Spleen (tissue), 7 donors: ENCODE measurements around the gene NUP98.

ENCODE experiments used
- CTCF ChIP-seq, 11 experiments: fragments of 200-600 bp in 7 of 11; fragments of 450-650 bp in 4 of 11; sonication (generic) in 4 of 11; IDR thresholded peaks in 8 of 11; conservative IDR thresholded peaks in 3 of 11; 1 replicate in 7 of 11; 2 replicates in 4 of 11; pipeline versions ENCODE4 v1.4.0 to v1.8.0; 2016 to 2021; ENCODE audit warnings: antibody characterized with exemption in 11 of 11, inconsistent platforms in 4 of 11, mild to moderate bottlenecking in 1 of 11
- POLR2A ChIP-seq, 3 donors: fragments of 450-650 bp; IDR thresholded peaks; one replicate each; pipeline ENCODE4 v1.5.1; 2017; ENCODE audit warnings: antibody characterized with exemption in 3 of 3, mild to moderate bottlenecking in 1 of 3
- POLR2AphosphoS5 ChIP-seq, 3 donors: sonication (generic); formaldehyde crosslinking; IDR thresholded peaks; one replicate each; pipeline ENCODE4 v1.5.1; 2017; ENCODE audit warnings: antibody characterized with exemption in 3 of 3
- donor health status: DM: no; HTN: no; CAD: no; lungs with moderate emphysema.
- donor health status: DM: no; HTN: no; CAD: no.
- donor health status: DM: no; HTN: no; CAD: no.

DNA sequence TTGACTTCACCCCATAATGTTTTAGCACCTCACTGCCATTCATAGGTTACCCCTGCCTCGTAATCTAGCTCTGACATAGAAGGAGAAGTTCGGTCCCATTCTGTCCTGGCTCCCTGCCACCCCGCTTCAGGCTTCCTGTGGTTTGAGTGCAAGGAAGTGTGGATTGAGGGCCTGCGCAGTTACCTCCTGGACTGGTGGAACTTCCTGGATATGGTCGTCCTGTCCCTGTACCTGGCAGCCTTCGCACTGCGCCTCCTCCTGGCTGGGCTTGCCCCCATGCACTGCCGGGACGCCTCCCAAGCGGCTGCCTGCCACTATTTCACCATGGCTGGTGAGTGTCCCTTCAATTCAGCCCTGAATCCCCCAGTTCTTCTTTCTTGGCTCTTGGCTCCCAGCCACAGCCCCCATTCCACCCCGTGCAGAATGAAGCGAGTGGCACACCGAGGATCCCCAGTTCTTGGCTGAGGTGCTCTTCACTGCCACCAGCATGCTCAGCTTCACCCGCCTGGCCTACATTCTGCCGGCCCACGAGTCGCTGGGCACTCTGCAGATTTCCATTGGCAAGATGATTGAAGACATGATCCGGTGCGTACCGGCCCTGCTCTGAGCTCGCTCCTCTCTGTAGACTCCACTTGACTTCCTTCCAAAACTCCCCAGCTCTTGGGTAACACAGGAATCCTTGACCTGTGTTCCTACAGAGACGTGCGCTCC lies 170.9 kb downstream of the NUP98 start:
- no peak for TF ChIP-seq CTCF (IDR thresholded peaks at IDR 0.05 in 8 of 11, conservative IDR thresholded peaks at IDR 0.05 in 3 of 11)
- TF ChIP-seq POLR2AphosphoS5 (IDR thresholded peaks at IDR 0.05), result no peak
- no peak for TF ChIP-seq POLR2A (IDR thresholded peaks at IDR 0.05)
